ENCODE results near the gene STK32B.

Gene STK32B

GRCh38 chr4:5528031-5528436, 476.8 kb downstream of the STK32B start:
- Histone ChIP-seq H3K36me3 (ENCODE audit: low read depth) (no peaks in the 10 kb centered on the region), H3K9me3 (ENCODE audit: severe bottlenecking) (no peaks in the 10 kb centered on the region), H3K4me3 (ENCODE audit: severe bottlenecking) (no peak overlapping the region), H3K4me1 (ENCODE audit: insufficient read depth, poor library complexity, severe bottlenecking) (no peaks in the 10 kb centered on the region), H3K27me3 (ENCODE audit: insufficient read depth, poor library complexity, severe bottlenecking) (no peaks in the 10 kb centered on the region), H3K27ac (ENCODE audit: poor library complexity, severe bottlenecking) (no peak overlapping the region)
- ATAC-seq (ENCODE audit: low read depth) (no peak), DNase-seq (ENCODE audit: low spot score) (no peak)
- TF ChIP-seq CTCF (IDR thresholded peaks at IDR 0.05; ENCODE audit: poor library complexity, severe bottlenecking) = no peak

- ATAC-seq (ENCODE audit: low read depth) (no peak), DNase-seq (ENCODE audit: low spot score) (no peak)
- no peak overlapping the region for H3K4me3 ChIP-seq (ENCODE audit: severe bottlenecking)
- no peaks in the 10 kb centered on the region for H3K9me3 ChIP-seq (ENCODE audit: severe bottlenecking)
- H3K27me3 ChIP-seq (ENCODE audit: insufficient read depth, poor library complexity, severe bottlenecking) = no peaks in the 10 kb centered on the region
- no peaks in the 10 kb centered on the region for H3K36me3 ChIP-seq (ENCODE audit: low read depth)
- no peak overlapping the region for H3K27ac ChIP-seq (ENCODE audit: poor library complexity, severe bottlenecking)
- no peaks in the 10 kb centered on the region for H3K4me1 ChIP-seq (ENCODE audit: insufficient read depth, poor library complexity, severe bottlenecking)
- TF ChIP-seq CTCF (IDR thresholded peaks at IDR 0.05; ENCODE audit: poor library complexity, severe bottlenecking) = no peak
These were observed 480.8 kb downstream of the STK32B start for GRCh38 chr4:5532100-5532499.

DNA sequence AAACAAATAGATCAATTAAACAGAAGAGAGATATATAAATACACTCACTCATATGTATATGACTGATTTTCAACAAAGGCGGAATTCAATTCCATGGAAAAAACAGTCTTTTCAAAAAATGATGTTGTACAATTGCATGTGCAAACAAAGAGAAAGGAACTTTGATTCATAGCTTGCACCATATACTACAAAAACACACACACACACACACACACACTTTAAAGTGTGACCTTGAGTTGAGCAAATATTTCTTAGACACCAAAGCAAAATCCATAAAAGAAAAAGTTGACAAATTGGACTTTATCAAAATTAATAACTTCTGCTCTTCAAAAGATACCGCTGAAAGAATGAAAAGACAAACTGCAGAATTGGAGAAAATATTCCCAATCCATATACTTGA, 488.3 kb downstream of the STK32B start:
- Histone ChIP-seq H3K27me3 (ENCODE audit: insufficient read depth, poor library complexity, severe bottlenecking) (no peaks in the 10 kb centered on the region), H3K36me3 (ENCODE audit: low read depth) (no peaks in the 10 kb centered on the region), H3K27ac (ENCODE audit: poor library complexity, severe bottlenecking) (no peak overlapping the region), H3K4me3 (ENCODE audit: severe bottlenecking) (no peak overlapping the region), H3K9me3 (ENCODE audit: severe bottlenecking) (no peaks in the 10 kb centered on the region), H3K4me1 (ENCODE audit: insufficient read depth, poor library complexity, severe bottlenecking) (no peaks in the 10 kb centered on the region)
- no peak for DNase-seq (ENCODE audit: low spot score)
- no peak for ATAC-seq (ENCODE audit: low read depth)
- TF ChIP-seq CTCF (IDR thresholded peaks at IDR 0.05; ENCODE audit: poor library complexity, severe bottlenecking) = no peak

DNA sequence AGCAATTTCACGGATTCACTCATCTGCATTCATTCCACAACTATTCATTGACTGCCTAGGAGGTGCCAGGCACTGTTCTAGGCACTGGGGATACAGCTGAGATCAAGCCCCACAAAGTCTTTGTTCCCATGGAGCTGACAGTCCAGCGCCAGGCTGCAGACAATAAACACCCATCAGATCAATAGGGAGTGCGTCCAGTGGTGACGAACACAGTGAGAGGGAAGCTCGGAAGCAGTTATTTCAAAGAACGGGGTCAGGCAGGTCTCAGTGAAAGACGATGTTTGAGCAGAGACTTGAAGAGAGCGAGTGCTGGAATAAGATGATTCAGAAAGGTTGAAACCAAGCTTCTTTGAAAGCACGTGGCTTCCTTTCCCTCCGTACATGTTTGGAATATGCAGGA, 489.9 kb downstream of the STK32B start:
- no peak for DNase-seq (ENCODE audit: low spot score)
- H3K27ac ChIP-seq (ENCODE audit: poor library complexity, severe bottlenecking) = no peak overlapping the region
- H3K4me1 ChIP-seq (ENCODE audit: insufficient read depth, poor library complexity, severe bottlenecking) = no peaks in the 10 kb centered on the region
- no peaks in the 10 kb centered on the region for H3K9me3 ChIP-seq (ENCODE audit: severe bottlenecking)
- H3K27me3 ChIP-seq (ENCODE audit: insufficient read depth, poor library complexity, severe bottlenecking) = no peaks in the 10 kb centered on the region
- TF ChIP-seq CTCF (IDR thresholded peaks at IDR 0.05; ENCODE audit: poor library complexity, severe bottlenecking) = no peak
- H3K36me3 ChIP-seq (ENCODE audit: low read depth) = no peaks in the 10 kb centered on the region
- ATAC-seq (ENCODE audit: low read depth) = no peak
- no peak overlapping the region for H3K4me3 ChIP-seq (ENCODE audit: severe bottlenecking)

- Histone ChIP-seq H3K27ac (ENCODE audit: poor library complexity, severe bottlenecking) (no peak overlapping the region), H3K4me3 (ENCODE audit: severe bottlenecking) (no peak overlapping the region), H3K4me1 (ENCODE audit: insufficient read depth, poor library complexity, severe bottlenecking) (no peaks in the 10 kb centered on the region), H3K27me3 (ENCODE audit: insufficient read depth, poor library complexity, severe bottlenecking) (no peaks in the 10 kb centered on the region), H3K9me3 (ENCODE audit: severe bottlenecking) (no peaks in the 10 kb centered on the region), H3K36me3 (ENCODE audit: low read depth) (no peaks in the 10 kb centered on the region)
- no peak for TF ChIP-seq CTCF (IDR thresholded peaks at IDR 0.05; ENCODE audit: poor library complexity, severe bottlenecking)
- no peak for DNase-seq (ENCODE audit: low spot score)
- no peak for ATAC-seq (ENCODE audit: low read depth)
These were observed 492.4 kb downstream of the STK32B start for GRCh38 chr4:5543681-5544080.
